ENCODE results near the gene FBXW8. TPM values are rescaled to one million over a fixed set of nuclear protein-coding genes. Genes with fewer than 3 reads are reported as not detected.

The FBXW8 gene
- total RNA-seq, 1 experiment from 2014 or later, result 24.2 TPM

DNA sequence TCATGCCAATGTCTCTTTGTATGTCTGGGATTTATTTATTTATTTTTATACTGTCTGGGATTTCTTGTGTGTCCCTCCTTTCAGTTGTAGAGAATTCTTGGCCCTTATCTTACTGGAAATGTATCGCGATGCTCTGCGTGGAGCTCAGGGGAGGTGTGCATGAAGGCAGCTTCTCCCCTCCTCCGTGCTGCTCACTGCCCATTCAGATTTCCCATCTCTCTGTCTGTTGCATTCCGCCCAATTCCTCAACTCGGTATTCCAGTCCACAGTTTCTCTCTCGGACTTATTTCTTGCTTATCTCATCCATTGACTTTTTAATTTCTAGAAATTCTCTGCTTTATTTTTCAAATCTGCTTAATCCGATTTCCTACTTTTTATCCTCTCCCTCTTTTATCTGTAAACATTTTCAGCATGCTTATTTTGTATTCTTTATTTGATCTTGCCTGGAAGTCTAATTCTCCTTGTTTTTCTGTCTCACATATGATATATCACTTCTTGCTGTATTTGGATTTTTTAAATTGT lies 93.2 kb downstream of the FBXW8 start:
- H3K27me3 Mint-ChIP-seq (ENCODE audit: insufficient read depth, unreplicated experiment), result no peaks in the 10 kb centered on the region
- no peak overlapping the region for H3K4me3 Mint-ChIP-seq (ENCODE audit: unreplicated experiment)
- DNase-seq (ENCODE audit: unreplicated experiment), result no peak
- no peaks in the 10 kb centered on the region for H3K9me3 Mint-ChIP-seq (ENCODE audit: unreplicated experiment)
- intact Hi-C loops (cut with micrococcal nuclease), result no loop called here
- CTCF ChIA-PET, result interaction anchor here (0.6 kb wide), 1 partner anchor 48 kb away, joined by 3 read pairs; no protein-coding TSS in a partner anchor
- H3K27ac Mint-ChIP-seq (ENCODE audit: low read depth, unreplicated experiment), result no peak overlapping the region
- no TSS peak for BruUV-seq (replicated peaks)
- POLR2A ChIA-PET, result interaction anchor here (0.6 kb wide), 1 partner anchor 1953 kb away, joined by 3 read pairs; no protein-coding TSS in a partner anchor
- H3K4me1 Mint-ChIP-seq (ENCODE audit: insufficient read depth, unreplicated experiment), result no peaks in the 10 kb centered on the region
- TF ChIP-seq, protein P1, sequence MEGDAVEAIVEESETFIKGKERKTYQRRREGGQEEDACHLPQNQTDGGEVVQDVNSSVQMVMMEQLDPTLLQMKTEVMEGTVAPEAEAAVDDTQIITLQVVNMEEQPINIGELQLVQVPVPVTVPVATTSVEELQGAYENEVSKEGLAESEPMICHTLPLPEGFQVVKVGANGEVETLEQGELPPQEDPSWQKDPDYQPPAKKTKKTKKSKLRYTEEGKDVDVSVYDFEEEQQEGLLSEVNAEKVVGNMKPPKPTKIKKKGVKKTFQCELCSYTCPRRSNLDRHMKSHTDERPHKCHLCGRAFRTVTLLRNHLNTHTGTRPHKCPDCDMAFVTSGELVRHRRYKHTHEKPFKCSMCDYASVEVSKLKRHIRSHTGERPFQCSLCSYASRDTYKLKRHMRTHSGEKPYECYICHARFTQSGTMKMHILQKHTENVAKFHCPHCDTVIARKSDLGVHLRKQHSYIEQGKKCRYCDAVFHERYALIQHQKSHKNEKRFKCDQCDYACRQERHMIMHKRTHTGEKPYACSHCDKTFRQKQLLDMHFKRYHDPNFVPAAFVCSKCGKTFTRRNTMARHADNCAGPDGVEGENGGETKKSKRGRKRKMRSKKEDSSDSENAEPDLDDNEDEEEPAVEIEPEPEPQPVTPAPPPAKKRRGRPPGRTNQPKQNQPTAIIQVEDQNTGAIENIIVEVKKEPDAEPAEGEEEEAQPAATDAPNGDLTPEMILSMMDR (IDR thresholded peaks at IDR 0.05; ENCODE audit: unreplicated experiment), result no peak
- H3K36me3 Mint-ChIP-seq (ENCODE audit: insufficient read depth, unreplicated experiment), result peaks cover 22% of the 10 kb centered on the region

DNA sequence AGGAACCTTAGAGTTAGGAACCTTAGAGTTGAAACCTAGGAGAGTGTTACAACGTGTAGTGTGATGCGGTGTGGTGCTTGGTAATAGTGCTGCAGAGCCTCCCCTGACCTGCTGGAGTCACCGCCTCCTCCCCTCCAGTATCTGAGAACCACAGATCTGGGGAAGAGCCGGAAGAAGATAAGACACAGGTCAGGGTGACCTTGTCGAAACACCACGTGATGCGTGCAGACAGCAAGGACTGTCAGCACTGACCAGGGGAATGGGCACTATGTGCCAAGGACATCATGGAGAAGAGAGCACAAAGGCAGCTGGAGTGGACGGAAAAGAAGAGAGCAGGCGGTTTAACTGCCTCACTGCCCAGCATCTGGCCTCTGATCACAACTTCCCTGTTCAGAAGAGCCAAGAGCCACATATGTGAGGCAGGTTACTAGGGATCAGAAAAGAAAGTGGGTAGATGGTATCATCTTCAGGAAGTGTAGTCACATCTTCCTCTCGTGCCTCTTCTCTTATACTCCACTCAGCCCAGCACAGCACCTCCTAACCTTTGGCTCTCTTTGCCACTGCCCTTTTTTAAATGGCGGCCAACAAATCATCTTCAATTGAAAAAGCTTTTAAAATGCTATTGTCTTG lies 94.8 kb downstream of the FBXW8 start:
- TF ChIP-seq, protein P1 (IDR thresholded peaks at IDR 0.05; ENCODE audit: unreplicated experiment), result no peak
- Mint-ChIP-seq H3K4me1 (ENCODE audit: insufficient read depth, unreplicated experiment) (no peaks in the 10 kb centered on the region), H3K4me3 (ENCODE audit: unreplicated experiment) (no peak overlapping the region), H3K27me3 (ENCODE audit: insufficient read depth, unreplicated experiment) (no peaks in the 10 kb centered on the region), H3K36me3 (ENCODE audit: insufficient read depth, unreplicated experiment) (peaks cover 36% of the 10 kb centered on the region), H3K9me3 (ENCODE audit: unreplicated experiment) (no peaks in the 10 kb centered on the region), H3K27ac (ENCODE audit: low read depth, unreplicated experiment) (no peak overlapping the region)
- no TSS peak for BruUV-seq (replicated peaks)
- ChIA-PET CTCF (interaction anchor here (1.0 to 1.4 kb wide), 2 partner anchors 19 to 27 kb away, joined by 3 to 6 read pairs; no protein-coding TSS in a partner anchor), POLR2A (interaction anchor here (0.5 kb wide), 1 partner anchor 679 kb away, joined by 3 read pairs; no protein-coding TSS in a partner anchor)
- intact Hi-C loops (cut with micrococcal nuclease), result no loop called here
- DNase-seq (ENCODE audit: unreplicated experiment), result no peak

DNA sequence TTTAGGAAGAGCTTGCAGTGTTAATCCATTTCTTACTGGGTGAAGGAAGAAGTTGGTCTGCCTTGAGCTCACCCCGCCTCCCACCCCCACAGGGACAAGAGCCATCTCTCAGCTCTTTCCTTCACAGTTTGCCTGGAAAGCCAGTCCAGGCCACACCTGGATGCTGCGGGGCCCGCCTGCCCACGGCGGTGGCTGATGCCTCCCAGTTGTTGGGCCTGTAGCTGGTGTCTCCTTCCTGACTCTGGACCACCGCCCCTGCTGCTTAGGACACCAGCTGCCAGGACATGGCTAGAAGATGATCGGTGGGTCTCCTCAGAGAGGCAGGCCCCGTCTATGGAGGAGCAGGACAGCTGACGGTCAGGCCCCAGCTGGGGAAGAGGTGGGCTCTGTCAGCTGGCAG lies 95.6 kb downstream of the FBXW8 start:
- Mint-ChIP-seq H3K27me3 (ENCODE audit: insufficient read depth, unreplicated experiment) (no peaks in the 10 kb centered on the region), H3K36me3 (ENCODE audit: insufficient read depth, unreplicated experiment) (peaks cover 44% of the 10 kb centered on the region), H3K4me3 (ENCODE audit: unreplicated experiment) (no peak overlapping the region), H3K27ac (ENCODE audit: low read depth, unreplicated experiment) (no peak overlapping the region), H3K4me1 (ENCODE audit: insufficient read depth, unreplicated experiment) (no peaks in the 10 kb centered on the region), H3K9me3 (ENCODE audit: unreplicated experiment) (no peaks in the 10 kb centered on the region)
- ChIA-PET CTCF (interaction anchor here (1.0 to 1.4 kb wide), 2 partner anchors 18 to 28 kb away, joined by 3 to 6 read pairs; no protein-coding TSS in a partner anchor), POLR2A (interaction anchor here (0.5 kb wide), 1 partner anchor 678 kb away, joined by 3 read pairs; no protein-coding TSS in a partner anchor)
- DNase-seq (ENCODE audit: unreplicated experiment), result no peak
- intact Hi-C loops (cut with micrococcal nuclease), result no loop called here
- TF ChIP-seq, protein P1 (IDR thresholded peaks at IDR 0.05; ENCODE audit: unreplicated experiment), result no peak
- no TSS peak for BruUV-seq (replicated peaks)

DNA sequence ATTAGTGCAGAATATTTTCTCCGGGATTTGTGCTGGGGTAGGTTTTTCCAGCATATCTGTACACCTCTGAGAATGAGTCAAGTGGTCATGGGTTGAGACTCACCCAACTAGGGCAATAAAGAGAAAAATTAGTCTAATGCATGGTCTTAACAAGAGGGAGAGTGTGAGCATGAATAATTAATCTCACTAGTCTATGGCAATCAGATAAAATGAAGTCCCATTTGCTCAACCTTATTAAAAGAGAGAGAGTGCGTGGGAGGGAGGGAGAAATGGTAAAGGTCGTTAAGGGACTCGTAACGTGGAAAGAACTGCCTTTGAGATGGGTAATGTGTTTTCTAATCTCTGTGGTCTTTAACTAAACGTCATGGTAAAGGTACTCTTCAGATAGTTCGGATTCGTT lies 96.8 kb downstream of the FBXW8 start:
- no peak for DNase-seq (ENCODE audit: unreplicated experiment)
- no peak overlapping the region for H3K27ac Mint-ChIP-seq (ENCODE audit: low read depth, unreplicated experiment)
- H3K36me3 Mint-ChIP-seq (ENCODE audit: insufficient read depth, unreplicated experiment), result peaks cover 56% of the 10 kb centered on the region
- POLR2A ChIA-PET, result no interaction called here
- no peaks in the 10 kb centered on the region for H3K9me3 Mint-ChIP-seq (ENCODE audit: unreplicated experiment)
- no peaks in the 10 kb centered on the region for H3K27me3 Mint-ChIP-seq (ENCODE audit: insufficient read depth, unreplicated experiment)
- intact Hi-C loops (cut with micrococcal nuclease), result no loop called here
- BruUV-seq (replicated peaks), result no TSS peak
- H3K4me3 Mint-ChIP-seq (ENCODE audit: unreplicated experiment), result no peak overlapping the region
- TF ChIP-seq, protein P1 (IDR thresholded peaks at IDR 0.05; ENCODE audit: unreplicated experiment), result no peak
- no peaks in the 10 kb centered on the region for H3K4me1 Mint-ChIP-seq (ENCODE audit: insufficient read depth, unreplicated experiment)
- CTCF ChIA-PET, result no interaction called here

Measured in MCF 10A (cell line).